Activated CD8-positive, alpha-beta memory T cell treated with anti-CD3 and anti-CD28 coated beads, Interleukin-2, amount 50 U/mL, for 1 hour (primary cell): Measurements from ENCODE around the gene GANC.
"Not testable (repeated sequence)": the region's sequence is repeated elsewhere in the genome, so short reads cannot be mapped to it uniquely, and the experiment has no call there.

Experiments
- DNase-seq: peaks from one replicate; pipeline ENCODE4 v3.0.0-alpha.2; 2020; ENCODE audit errors: extremely low read depth

The GANC gene

DNA sequence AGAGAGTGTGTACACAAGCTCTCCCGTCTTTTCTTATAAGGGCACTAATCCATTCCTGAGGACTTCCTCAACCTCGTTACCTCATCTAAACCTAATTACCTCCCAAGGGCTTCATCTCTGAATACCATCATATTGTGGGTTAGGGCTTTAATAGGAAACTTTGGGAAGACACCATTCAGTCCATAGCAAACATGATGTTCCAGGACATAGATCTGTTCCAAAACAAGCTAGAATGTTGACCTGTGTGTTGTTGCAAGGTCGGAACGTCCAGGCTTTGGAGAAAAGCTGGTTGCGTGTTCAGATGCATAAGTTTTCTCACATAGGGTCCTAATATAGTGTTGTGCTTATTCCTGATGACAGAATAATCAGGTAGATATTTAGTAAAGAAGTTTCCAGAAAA lies 9.9 kb downstream of the GANC start:
- DNase-seq, result no peak

DNA sequence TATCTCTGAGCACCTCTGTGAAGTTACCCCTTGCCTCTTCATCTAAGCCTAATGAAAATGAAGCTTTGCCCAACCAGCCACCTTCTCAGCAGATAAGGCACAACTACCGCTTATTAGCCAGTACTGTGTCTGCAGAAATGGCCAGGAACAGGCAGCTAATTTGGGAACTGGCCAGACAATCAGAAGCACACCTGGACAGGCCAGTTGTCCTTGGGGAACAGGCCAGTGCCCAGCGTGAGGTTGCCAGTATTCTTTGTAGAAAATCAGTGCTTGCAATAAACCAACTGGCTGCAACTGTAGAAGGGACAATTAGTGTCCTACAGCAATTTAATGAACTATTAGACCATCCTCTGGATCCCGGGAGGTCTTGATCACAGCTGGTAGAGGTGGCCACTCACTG lies 10.7 kb downstream of the GANC start:
- DNase-seq, result no peak

DNA sequence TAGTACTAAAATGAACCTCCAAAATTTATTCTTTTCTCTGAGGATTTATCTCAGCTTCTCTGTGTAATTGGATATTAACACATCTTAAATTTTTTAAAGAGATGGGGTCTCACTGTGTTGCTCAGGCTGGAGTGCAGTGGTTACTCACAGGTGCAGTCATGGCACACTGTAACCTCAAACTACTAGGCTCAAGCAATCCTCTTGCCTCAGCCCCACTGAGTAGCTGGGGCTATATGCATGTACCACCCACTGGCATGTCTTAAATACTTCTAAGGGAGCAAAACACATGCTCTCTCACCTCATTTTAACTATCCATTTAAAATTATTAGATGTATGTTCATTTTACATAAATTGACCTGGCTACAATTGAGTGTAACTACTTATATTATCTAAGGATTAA lies 11.6 kb downstream of the GANC start:
- DNase-seq, result no peak

DNA sequence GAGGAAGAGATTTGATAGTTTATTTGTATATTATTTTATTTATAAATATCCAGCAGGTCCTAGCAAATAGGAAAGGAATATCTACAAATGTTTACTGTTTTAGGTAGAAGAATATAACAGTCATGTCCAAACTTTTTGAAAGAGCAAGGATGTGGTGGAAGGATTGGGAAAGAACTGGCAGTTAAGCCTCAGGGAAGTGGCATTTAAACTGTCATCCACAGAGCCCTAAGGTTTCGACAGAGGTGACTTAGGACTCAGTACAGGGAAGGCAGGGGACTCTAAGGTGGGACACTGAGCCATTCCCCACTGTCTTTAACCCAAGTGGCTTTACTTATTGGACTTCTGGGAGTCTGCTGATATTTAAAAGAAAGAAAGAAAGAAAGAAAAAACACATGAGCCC lies 12.0 kb downstream of the GANC start:
- no peak for DNase-seq

DNA sequence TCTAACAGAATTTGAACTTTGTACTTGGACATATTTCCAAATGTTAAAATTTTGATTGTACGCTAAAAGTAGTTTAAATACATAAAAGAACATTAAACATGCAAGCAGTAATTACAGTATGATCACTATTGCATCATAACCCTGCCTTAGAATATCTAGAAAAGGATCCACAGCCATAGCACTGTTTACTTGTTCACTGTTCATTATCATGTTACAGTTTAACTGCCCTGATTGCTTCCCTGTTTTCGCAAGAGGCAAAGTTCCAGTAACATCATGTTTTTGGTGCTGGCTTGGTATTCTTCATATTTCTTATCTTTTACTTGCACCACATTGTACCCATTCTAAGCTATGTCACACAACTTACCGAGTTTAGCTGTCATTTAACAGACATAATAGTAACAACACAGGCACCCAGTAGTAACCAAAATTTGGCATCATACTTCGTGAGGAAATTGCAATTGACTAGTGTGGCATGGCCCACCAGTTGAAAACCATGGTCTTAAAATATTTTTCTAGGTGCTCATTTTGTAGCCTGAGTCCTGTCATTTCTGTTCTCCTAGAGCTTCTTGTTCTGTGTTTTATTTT lies 13.5 kb downstream of the GANC start:
- no peak for DNase-seq

DNA sequence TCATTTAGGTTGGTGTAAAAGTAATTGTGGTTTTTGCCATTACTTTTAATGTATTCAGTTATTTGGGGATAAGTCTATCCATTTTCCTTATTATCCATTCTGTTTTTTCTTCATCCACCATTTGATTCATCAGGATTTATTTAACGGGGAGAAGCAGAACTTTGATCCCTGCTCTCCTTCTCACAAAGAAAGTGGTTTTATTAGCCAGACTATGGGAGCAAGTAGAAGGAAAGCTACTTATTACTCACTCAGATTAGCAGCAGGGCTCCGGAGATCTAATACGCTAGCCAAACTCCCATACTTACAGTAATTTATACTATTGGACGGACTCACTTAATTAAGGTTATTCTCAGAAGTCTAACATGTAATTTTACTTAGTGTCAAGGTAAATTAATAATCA lies 14.9 kb downstream of the GANC start:
- DNase-seq, result no peak

DNA sequence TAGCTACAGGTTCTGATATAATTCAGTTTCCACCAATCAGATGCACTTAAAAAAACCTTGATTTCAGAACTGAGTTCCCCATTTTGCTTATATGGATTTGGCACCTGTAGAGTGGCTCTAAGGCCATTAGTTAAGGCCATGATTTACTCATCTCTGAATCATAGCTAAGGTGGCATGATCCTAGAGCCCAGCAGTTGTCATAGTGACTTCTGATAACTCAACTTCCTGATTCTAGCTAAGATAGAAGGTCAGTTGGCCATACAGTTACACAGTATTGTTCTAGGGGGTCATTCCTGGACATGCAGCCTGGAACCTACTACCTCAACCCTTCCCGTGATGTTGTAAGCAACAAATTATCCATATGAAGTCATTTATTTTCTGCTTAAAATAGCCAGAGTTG lies 16.2 kb downstream of the GANC start:
- no peak for DNase-seq

DNA sequence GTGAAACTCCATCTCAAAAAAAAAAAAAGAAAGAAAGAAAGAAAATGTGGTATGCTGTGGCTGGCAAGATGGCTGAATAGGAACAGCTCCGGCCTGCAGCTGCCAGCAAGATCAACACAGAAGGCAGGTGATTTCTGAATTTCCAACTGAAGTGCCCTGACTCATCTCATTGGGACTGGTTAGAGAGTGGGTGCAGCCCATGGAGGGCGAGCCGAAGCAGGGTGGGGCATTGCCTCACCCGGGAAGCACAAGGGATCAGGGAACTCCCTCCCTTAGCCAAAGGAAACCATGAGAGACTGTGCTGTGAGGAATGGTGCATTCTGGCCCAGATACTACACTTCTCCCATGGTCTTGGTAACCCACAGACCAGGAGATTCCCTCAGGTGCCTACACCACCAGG lies 28.0 kb downstream of the GANC start:
- DNase-seq, result not testable (repeated sequence)

DNA sequence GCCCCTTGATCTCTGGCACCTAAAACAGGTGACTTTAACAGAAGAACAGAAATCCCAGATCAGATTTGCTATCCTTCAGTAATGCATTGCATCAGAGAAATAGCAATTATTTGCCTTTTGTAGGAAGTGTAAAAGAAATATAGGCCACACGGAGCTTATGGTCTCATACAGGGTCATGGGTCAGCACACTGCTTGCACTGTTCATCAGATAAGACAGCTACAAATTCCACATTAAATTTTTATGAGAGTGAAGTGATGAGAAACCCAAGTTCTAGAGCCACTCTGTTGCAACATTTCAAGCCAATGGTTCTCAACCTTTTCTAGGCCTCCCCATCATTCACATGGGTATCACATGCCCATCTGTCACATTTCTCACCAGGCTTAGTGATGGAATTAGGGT lies 33.7 kb downstream of the GANC start:
- no peak for DNase-seq

DNA sequence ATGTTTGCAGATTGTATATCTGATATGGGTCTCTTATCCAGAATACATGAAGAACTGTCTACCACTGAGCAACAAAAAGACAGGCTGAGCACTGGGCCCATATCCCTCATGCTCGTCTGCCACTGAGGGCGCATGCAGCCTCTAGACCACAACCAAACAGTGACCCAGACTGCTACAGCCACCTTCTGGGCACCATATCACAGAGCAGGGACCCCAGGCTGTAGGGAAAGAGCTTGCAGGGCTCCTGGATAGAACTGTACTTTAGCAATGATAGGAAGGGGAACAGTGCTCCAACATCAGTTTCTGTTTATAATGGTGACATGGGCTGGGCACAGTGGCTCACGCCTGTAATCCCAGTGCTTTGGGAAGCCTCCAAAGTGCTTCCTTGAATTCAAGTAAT lies 40.5 kb downstream of the GANC start:
- no peak for DNase-seq

DNA sequence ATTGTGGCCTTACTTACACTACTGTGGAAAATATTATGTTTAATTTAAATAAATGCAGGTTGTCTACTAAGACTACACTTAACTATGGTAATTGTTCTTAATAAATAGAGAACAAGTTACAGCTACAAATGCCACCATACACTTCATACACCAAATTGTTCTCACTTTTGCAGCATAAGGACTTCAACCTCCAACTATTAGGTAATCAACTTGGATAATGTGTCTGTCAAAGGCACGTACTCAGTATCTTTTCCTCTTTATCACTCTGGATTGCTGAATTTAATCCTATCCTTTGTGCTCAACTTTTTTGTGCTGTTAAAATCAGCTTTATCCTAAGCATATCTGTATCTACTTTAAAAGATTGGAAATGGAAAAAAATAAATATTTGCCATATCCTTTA lies 41.8 kb downstream of the GANC start:
- DNase-seq, result no peak

DNA sequence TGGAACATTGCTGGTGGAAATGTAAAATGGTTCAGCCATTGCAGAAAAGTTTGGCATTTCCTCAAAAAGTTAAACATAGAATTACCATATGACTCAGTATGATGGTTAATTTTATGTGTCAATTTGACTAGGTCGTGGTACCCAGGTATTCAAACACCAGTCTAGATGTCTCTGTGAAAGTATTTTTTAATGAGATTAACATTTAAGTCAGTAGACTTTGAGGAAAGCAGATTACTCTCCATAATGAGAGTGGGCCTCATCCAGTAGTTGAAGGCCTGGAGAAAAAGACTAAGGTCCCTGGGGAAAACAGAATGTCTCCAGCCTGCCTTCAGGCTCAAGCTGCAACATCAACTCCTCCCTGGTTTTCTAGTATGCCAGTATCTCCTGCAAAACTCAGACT lies 42.5 kb downstream of the GANC start:
- DNase-seq, result no peak

DNA sequence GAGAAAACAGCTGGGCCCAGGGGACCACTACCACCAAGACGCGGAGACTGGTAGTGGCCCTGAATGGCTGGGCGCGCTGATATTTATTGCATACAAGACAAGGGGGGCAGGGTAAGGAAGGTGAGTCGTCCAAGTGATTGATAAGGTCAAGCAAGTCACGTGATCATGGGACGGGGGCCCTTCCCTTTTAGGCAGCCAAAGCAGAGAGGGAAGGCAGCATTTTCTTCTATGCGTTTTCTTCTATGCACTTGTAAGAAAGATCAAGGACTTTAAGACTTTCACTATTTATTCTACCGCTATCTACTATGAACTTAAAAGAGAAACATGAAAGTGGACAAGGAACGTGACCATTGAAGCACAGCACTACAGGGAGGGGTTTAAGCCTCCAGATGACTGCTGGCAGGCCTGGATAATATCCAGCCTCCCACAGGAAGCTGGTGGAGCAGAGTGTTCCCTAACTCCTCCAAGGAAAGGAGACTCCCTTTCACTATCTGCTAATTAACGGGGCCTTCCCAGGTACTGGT lies 43.3 kb downstream of the GANC start:
- not testable (repeated sequence) for DNase-seq

DNA sequence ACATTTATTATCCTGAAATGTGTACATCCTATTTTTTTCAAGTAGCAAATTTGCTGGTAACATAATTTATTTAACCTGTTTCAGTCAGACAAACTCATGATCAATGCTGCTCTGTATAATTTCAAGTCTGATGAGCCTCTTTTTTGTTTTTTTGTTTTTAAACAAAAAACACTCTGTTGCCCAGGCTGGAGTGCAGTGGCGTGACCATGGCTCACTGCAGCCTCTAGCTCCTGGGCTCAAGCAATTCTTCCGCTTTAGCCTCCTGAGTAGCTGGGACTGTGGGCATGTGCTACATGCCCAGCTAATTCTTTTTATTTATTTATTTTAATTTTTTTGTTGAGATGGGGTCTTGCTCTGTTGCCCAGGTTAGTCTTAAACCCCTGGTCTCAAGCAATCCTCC lies 46.2 kb downstream of the GANC start:
- DNase-seq, result no peak

DNA sequence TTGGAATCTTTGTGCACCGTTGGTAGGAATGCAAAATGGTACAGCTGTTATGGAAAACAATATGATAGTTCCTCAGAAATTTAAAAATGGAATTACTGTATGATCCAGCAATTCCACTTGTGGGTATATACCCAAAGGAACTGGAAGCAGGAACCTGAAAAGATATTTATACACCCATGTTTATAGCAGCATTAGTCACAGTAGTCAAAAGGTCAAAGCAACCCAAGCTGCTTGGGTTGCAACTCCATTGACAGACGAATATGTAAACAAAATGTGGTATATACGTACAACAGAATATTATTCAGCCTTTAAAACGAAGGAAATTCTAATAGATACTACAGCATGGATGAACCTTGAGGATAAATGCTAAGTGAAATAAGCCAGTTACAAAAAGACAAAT lies 51.3 kb downstream of the GANC start:
- DNase-seq, result no peak

DNA sequence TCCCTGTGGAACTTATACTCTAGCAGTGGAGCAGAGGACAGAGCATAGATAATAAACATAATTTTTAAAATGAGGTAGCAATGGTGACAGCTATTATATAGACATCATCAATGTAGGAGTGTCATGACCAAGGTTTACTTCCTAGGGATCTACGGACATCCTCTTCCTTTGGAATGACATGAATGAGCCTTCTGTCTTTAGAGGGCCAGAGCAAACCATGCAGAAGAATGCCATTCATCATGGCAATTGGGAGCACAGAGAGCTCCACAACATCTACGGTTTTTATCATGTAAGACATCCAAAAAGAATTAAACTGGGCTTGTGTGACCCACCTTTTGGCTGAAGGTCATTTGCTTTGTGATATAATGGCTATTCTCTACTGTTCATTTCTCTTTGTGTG lies 56.2 kb downstream of the GANC start:
- no peak for DNase-seq

DNA sequence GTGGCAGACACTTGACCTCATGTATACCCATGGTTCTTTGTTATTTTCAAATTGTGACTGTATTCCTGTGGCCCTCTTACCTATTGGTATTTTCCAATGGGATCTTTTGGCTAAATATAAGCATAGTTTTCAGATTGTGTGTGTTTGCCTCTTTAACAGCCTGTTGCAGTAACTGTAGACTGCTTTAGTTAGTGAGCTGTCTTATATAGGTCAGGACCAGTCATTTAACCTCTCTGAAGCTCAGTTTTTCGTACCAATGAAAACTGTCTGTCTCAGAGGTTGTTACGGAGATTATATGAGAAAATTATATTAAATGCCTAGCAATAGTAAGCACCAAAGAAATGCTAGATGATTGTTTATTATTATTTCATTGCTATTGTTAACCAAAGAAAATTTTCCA lies 57.0 kb downstream of the GANC start:
- DNase-seq, result no peak

DNA sequence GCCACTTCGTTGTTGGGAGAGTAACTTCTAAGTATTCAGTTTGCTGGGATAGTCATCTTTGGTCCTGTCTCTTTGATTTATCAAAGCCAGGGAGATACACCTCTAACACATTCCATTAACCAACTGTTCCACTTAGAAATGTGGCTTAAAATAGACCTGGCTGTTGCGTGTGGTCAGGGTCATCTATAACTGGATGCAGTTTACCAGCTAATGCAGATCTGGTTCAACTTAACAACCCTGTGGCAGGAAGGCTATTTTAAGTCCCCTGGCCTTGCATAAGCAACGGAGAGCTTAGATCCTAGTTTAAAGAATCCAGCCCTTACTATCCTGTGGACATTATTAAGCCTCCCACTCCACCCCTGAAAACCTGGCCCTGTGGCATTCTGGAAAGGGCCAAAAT lies 58.2 kb downstream of the GANC start:
- no peak for DNase-seq

DNA sequence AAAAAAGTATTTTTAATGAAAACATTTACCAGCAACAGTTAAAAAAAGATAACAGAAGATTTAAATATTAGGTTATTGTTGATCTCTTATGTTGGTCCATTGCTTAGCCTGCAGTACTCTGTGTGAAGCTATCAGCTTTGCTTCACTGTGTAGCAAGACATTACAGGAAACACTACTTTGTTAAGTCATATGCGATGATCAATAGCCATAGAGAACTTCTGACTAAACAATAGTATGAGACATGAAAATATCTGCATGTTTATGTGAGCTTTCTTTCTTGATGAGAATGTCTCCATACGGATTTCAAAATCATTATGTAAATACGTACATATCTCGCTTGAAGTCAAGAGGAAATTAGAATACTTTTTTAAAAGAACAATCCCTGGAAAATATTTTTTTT lies 59.3 kb downstream of the GANC start:
- DNase-seq, result no peak

DNA sequence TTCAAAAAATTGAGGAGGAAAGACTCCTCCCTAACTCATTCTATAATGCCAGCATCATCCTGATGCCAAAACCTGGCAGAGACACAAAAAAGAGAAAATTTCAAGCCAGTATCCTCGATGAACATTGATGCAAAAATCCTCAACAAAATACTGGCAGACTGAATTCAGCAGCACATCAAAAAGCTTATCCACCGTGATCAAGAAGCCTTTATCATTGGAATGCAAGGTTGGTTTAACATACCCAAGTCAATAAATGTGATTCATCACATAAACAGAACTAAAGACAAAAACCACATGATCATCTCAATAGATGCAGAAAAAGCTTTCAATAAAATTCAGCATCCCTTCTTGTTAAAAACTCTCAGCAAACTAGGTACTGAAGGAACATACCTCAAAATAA lies 62.1 kb downstream of the GANC start:
- no peak for DNase-seq

DNA sequence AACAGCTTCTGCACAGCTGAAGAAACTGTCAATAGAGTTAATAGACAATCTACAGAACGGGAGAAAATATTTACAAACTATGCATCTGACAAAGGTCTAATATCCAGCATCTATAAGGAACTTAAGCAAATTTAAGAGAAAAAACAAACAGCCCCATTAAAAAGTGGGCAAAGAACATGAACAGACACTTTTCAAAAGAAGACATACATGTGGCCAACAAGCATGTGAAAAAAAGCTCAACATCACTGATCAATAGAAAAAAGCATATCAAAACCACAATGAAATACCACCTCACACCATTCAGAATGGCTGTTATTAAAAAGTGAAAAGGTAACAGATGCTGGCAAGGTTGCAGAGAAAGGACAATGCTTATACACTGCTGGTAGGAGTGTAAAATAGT lies 63.6 kb downstream of the GANC start:
- DNase-seq, result not testable (repeated sequence)

DNA sequence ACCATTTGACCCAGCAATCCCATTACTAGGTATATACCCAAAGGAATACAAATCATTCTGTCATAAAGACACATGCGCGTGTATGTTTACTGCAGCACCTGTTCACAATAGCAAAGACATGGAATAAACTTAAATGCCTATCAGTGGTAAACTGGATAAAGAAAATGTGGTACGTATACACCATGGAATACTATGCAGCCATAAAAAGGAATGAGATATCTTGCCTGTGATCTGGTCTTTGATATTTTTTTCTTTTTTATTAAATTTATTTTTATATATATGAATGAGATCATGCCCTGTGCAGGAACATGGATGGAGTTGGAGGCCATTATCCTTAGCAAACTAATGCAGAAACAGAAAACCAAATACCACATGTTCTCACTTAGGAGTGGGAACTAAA lies 64.1 kb downstream of the GANC start:
- DNase-seq, result not testable (repeated sequence)

DNA sequence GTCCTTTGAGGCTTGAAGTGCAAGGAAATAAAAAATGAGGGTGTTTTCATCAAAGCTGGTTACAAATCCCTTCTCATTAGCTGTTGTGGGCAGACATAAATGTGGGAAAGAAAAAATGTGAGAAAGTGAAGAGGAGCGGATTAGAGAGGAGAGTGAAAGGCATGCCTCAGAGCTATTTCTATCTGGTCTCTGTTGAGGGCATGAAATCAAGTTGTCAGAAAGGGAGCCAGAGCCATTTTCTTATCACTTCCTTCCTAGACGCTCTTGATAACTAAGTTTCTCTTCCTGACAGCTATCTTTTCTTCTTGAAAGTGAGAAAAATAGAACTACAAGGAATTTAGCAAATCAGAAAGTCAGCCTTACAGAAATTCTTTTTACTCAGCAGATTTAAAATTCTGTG lies 65.5 kb downstream of the GANC start:
- no peak for DNase-seq

DNA sequence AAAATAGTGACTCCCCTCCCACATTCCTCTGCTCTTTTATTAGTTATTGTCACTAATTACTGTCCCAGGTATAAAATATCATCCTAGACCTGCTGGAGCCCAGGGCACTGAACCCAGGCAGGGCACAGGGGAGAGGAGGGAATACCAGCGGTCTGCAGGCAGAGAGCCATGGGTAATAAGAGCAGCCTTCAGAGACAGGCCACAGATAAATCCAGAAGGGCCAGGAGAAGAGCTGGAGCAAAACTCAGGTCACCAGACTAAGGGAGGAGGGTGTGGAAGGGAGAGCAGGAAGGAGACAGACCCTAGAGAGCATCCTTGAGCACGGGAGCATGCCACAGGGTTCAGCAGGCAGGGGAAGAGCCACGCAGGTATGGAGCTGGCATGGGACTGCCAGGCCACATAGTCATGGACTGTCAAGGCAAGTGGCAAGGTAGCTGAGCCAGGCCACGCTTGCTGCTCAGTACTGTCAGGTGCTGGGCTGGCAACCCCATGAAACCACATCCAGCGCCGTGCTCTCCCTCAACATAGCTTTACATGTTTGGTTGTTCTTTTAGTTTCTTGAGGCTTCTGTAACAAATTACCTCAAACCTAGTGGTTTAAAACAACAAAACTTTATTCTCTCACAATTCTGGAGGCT lies 70.7 kb downstream of the GANC start:
- no peak for DNase-seq
